NCI-H146 treated with DMSO at 0.1 percent for 48 hours (cell line): ENCODE data around the gene GULP1.

Source experiments
- DNase-seq: peaks from one replicate; lab custom pipeline; 2025; ENCODE audit not compliant: unreplicated experiment; lab: John Stamatoyannopoulos, UW

Gene GULP1

DNA sequence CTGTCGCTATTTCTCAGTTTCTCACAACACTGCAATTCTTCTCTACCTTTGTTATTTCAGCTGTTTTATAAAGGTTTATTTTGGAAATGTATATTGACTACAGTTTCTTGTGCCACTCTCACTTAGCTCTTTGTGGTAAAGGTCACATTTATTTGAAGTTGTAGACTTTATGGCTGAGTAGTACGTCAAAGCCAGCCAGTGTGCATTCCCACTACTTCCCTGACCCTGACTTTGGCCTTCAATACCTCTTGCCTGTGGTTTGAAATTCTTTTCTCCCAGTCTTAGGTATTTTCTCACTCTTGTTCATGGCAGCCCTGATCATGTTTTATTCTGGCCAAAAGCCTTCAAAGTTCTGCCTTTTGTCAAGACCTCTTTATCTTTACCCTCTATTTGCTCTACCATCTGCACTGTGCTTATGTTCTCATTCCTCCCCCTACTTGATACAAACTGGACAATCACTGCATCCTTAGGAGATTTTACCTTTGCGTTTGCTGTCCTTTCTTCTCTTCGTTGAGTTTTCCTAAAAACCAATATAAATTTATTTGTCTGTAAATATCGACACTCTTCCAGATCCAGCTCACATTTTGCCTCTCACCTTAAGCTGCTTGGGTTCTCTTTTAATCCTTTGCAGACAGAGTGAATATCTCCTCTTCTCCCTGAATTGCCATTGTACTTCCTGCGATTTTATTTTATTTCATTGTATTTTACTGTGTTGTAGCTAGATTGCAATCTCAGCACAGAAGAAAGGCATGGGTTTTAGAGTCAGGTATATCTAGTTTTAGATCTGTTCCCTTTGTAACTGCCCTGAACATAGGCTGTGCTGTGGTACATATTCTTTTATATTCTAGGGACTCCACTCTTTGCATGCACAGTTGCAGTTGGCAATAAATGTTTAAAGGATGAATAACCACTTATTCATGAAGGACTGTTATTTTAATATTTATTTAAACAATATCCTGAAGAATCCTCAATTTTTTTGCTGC lies 31.2 kb downstream of the GULP1 start:
- DNase-seq: no peak

DNA sequence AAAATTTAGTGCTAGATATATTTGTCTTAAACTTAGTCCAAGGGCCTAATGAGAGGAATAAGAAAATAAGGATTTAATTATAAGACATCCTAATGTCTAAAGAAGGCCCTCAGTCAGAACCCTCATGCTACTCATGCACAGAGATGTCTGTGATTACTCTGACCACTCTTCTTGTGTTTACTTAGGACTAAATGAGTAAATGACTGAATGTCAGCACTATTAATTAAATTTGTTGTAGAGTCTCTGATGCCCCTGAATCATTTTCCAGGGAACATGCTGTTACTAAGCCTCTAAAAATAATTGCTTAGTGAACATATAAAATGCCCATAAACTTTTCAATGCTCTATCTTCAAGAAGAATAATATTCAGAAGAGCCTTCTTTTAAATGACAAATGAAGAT lies 32.4 kb downstream of the GULP1 start:
- DNase-seq: no peak

DNA sequence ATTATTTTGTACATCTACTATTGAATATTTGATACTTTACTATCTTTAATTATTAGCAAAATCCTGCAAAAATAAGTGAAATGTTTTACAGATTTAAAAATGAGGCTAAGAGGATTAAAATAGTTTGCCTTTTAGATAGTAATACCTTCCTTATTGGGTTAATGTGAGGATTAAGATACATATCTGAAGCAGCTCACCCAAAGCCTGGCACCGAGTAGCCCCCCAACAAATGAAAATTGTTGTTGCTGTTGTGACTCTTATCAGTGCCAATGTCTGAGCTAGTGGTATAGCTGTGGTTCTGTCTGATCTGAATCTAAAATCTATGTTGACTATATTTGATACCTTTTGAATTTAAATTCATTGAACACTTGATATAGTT lies 34.6 kb downstream of the GULP1 start:
- DNase-seq: no peak

DNA sequence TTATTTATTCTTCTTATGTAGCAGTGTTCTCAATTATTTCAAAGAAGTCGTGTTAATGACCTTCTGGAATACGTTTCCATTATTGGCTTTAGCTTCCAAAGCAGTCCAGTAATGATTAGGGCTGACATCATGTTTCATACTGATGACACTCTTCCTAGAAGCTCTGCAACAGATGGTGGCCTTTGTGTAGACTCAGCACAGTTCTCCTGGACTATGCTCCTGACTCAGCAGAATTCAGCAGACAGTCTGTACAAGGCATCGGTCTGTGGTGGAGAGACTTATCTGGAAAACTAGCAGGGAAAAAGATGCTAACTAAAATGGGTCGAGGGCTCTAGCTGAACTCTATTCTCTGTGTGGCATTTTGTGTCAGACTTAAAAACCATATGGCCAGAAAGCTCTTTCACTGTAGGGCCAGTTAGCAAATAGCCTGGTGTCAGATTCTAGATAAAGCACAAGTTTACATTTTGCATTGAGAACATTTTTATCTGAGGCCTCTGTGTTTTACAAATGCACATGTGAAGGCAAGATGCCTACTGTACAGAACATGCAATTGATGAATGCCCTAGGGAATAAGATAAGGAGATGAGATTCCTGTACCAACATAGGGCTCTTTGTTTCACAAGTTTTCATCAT lies 35.1 kb downstream of the GULP1 start:
- DNase-seq: peak; percentile 4

DNA sequence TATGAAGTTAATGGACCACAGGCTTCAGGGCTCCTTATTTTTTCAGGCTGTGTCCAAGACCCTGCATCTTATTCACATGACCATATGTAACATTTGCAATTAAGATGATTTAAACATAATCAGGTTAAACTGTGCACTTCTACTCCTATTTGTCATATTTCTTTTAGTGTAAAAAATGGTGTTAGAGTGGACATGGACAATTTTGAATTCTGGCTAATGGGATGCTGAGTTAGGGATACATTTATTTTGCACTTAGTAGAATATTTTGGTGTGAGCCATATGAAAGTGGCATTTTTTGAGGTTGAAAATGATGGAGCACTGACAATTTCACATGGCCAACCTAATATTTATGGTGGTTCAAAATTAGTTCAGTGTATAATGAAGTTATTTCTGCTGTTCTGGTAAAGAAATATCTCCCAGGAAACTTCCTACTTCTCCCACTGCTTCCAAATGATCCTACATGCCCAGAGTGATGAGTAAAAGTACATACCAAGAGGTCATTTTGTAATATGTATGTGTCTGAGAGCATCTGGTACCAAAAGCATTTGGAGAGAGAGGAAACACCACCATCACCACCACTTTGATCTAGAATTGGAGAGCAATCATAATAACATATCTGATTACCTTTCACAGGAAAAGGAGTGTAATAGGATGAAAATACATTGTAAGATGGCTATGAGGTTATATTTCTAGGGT lies 36.0 kb downstream of the GULP1 start:
- DNase-seq: no peak

DNA sequence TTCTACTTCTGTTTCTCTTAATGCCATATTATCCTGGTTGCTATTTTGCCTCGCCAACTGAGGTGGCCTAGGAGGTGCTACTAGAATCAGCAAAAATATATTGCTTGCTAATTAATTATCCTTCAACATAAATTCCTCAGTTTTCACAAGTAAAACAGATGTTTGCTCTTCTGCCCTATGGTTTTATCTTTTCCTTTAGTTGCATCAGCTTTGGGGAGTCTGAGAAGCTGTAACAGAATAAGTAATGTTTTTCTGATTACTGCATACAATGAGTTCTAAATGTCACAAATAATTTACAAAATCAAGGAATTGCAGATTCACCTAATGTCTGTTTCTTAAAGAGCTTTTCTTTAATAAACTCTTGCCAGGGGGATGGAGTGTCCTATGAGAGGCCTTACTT lies 36.7 kb downstream of the GULP1 start:
- DNase-seq: no peak

DNA sequence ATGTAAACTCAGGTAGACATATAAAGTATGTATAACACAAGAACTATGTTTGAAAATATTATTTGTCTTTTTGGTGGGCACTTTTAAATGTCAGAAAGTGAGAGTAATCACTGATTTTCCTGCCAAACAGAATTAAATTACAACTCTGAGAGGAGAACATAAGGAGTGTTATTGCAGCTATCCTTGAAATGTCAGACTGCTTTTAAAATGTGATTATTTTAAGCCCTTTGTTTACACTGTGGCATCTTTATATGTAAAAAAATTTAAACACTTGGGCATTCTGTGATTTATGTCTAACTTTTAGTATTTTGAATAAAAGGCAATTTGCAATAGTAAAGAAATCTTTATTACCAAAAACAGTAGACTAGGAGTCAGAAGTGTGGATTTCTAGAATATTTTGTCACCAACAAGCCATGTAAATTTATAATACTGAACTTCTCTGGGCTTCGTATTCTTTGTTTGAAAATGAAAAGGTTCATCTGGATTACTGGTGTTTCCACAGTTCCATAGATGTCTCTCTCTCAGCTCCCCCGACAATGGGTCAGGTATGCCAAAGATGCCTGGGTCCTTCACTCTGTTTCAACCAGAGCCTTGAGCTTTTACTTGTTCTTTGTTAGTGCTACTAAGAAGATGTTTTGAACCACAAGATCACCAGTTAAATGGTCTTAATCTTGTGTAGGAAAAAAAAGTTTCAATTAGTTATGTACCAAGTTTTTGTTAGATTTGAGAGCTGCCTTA lies 38.8 kb downstream of the GULP1 start:
- no peak for DNase-seq

DNA sequence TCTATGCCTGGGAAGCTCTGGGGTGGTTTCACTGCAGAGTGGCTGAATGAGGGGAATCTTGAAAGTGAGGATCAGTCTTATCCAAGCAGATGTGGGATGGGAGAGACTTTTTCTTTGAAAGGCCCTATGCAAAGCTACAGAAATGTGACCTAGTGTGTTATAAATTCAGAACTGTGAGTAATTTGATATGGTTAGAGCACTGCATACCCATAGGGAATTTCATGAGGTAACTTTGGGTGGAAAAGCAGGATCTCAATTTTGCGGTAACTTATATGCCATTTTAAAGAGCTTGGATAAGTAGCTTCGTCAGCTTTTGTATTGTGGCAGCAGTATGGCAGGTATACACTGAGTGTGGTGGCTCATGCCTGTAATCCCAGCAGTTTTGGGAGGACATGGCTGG lies 40.9 kb downstream of the GULP1 start:
- DNase-seq: no peak

DNA sequence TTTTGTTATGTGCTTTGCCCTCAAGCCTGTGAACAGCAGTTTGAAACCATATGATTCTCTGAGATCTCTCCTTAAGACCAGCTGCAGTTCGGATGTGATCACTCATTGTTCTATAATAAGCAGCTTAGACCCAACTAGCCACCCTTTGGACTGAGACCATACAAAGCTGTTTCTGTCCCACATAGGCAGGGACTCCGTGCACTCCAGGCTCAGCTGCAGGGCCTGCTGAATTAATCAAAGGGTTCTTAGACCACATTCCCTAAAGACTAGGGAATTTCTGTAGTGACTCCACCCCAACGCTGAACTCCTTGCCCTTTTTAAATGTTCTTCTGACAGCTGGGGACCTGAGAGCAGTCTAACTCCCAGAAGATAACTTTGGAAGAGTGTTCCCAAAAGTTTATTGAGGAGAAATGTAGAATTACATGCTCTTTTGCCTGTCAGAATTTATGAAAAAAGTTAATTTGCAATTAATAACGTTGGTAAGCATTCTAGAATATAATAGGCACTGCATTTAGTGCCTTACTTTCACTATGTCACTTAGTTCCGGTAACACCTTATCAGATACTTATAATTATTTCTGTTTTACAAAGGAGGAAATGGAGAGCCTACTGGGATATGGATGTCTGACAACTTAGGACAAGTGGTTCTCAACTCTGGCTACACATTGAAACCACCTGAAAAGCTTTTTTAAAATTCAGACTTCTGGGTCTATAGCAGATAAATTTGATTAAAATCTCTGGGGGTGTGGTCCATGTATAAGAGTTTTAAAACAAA lies 42.3 kb downstream of the GULP1 start:
- DNase-seq: no peak

DNA sequence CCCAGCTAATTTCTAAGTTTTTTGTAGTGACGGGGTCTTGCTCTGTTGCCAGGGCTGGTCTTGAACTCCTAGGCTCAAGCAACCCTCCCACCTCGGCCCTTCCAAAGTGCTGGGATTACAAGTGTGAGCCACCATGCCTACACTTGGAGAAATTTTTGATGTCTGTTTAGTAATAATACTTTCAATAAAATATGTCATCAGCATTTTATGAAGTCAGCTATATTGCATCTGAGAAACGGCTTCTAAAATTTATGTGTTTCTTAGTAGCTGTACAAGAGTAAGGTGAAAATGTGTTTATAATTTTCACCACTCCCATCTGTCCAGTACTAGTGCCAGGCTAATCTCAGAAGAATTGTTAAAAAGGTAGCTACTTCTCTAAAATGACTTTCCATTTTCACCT lies 46.8 kb downstream of the GULP1 start:
- no peak for DNase-seq

DNA sequence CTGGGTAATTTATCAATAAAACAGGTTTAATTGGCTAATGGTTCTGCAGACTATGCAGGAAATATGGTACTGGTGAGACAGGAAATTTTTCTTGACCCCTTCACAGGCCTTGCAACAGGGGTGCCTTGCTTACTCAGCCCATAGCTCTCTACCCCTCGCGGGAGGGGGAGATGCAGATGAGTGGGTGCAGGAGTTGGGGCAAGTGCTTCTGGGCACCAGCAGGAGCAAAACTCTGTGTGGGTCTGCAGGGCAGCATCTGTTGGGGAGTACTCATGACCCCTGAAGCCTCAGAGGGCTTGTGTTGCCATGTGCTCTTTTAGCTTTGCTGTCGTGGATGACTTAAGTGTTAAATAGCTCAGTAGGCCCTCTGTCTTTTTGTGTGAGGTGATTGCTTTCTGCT lies 48.6 kb downstream of the GULP1 start:
- no peak for DNase-seq

DNA sequence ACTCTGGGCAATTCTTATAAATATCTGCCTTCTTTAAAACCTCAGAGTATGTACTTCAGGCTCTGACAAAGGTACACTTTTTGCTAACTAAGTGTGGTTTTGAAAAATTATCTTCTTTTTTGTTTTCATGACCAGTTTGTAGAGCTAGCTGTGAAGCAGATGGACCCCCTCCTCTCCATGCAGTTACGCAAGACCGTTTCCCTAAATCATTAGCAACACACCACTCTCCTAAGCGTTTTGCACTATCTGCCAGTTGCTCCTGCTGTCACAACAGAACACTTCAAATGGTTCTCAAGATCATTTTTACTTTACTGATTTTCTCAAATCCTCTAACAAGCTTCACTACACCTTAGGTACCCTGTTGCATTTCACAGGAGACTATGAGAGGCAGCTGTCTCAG lies 53.3 kb downstream of the GULP1 start:
- DNase-seq: no peak

DNA sequence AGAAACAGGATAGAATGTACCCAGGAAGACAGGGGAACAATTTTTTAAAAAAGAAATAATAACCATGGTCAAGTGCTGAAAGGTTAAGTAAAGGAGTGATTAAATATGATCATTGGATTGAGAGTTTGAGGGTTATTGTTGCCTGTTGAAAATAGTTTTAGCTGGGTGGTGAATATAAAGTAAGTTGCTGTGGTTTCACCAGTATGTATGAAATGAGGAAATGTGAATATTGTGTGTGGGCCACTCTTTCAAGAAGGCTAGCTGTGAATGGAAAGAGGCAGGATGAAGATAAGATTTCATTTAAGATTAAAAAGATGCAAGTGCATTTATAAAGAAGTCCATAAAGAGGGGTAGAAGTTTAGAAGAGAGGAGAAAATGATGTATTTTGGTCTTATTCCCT lies 53.8 kb downstream of the GULP1 start:
- no peak for DNase-seq

DNA sequence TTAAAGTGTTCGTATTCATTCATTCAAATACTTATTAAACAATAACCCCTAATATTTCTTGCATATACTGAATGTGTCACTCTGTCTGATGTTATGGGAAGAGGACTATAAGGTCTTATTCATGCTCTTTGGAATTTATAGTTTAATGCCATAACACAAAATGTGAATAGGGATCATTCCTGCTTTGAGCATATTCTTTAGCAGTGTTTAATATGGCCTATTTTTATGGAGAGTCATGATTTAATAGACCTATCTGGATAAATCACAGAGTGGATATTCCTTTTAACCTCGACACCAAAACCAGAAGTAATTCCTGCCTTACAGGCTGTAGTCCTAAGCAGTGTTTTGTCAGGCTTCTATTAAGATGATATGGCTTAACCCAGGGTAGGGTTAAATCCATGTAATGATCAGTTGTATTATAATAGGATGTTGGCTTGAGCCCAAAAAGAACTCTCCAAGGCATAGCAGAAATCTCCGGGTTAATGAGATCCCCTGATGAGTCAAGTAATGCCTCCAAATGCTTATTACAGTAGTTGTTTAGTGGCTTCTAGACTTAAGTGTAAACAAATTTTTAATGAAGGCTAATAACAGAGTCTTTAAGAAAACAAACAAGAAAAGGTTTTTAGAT lies 54.3 kb downstream of the GULP1 start:
- DNase-seq: no peak

DNA sequence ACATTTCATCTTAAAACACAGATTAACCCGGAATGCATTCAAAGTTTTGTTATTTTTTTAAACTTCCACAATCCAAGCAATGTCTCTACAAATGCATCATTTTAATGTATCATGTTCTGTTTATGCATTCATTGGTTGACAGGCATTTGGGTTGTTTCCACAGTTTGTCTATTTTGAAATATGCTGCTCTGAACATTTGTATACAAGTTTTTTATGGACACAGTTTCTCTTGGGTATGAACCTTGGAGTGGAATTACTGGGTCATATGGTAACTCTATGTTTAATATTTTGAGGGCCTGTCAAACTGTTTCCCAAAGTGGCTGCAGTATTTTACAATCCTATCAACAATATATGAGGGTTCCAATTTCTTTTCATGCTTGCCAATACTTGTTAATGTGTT lies 57.3 kb downstream of the GULP1 start:
- no peak for DNase-seq

DNA sequence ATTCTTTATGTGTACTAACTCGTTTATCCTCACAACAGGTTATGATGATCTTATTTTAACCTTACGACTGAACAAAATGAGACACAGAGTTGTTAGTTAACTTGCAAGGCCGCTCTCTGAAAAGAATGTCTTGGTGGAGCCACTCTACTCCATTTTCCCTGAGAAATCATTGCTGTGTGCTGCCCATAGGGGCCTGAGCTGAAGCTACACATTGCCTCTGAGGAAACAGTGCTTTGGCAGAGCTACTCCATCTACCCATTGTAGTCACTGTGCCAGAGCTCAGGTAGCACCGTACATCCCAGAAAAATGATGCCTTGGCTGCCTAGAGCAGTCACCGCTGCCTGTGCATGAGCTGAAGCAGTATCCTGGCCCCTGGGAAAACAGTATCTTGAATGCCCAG lies 61.6 kb downstream of the GULP1 start:
- DNase-seq: no peak

DNA sequence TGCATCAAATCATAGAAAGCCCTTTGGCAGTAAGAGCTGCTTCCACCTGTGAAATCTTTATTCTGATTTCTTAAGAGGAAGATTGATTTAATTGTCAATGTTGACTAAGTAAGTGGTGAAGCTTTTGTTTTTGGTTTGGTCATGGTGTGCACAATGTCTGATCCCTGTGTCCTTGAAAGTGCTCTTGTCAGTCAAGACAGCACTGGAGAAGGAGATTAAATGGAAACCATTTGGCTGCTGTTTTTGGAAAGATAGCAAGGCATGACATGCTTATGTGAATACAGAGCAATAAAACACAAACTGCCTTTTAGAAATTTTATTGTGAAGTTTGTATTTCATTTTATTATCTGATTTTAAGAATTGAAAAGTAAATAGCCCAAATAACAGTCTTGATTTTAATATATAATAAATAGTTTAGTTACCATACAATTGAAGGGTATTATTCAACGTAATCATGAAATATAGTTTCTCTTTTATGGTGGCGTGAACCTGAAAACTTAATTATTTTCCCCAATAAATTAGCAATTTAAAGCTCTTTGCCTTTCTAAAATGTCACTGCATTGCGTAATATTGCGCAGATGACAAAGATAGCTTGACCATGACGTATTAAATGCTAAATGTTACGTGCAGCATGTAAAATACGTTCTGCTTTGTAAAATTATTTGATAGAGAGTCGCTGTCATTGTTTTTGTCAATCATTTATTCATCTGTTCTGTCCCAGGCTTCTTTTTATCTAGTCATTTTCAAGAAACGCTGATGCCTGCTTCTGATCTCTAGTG lies 69.0 kb downstream of the GULP1 start:
- no peak for DNase-seq

DNA sequence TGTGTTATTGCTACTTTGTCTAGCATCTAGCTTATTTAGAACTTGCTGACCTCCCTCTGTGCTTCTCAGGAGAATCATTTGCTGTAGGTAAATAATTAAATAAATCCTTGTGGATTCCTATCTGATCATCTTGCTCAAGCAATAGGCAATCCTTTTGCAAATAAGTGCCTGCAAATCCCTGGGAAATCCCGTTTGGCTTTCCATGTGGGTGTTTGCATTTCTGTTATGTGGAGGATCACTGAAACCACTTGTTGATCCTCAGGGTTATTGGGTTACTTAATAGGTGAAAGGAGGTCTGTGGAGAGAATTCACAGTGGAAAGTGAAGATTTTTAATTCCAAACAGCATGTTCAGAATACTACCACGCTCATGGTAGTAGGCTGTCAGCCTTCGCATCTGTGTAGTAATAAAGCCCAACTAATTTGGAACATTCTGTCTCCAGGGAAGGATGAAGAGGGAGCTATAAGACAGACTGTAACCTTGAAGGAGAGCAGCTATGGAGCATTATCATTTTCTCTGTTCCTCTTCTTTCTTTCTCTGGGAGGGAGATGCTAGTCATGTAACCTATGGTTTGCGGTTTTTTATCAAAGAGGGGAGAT lies 72.5 kb downstream of the GULP1 start:
- DNase-seq: no peak

DNA sequence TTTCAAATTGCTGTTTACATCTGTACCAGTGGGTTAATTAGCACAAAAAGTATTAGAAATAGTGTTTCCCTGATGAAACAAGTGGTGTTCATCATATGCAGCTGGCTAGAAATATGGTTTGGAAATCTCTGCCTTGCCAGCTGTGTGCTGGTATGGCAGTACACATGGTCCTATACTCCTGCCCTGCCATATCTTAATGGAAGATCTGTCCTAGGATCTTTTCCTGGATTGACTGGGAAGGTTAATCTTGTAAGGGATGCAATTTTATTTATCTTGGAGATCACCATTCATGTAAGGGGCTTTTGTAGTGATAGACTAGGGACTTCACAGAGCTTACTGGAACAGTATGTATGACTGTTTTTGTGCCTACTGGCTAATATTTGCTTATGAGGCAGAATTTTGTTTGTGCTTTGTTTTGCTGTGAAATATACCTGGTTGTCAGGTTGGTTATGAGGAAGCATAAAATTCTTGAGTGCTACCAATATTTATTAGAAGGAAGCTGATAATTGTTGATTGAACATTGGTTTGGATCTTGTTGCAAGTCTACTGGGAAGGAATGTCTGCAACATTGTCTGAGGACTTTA lies 73.5 kb downstream of the GULP1 start:
- DNase-seq: no peak
